SK-N-SH treated with all-trans-retinoic acid at 6 μM for 48 hours (cell line): ENCODE data around the gene UNC5B.

Source experiments
- ATAC-seq: fragments of 200-7000 bp; cut with Tn5 transposase; 3 replicates; pipeline ENCODE4 v1.9.1; 2020; ENCODE audit warnings: mild to moderate bottlenecking, moderate library complexity
- ARNTL ChIP-seq: fragments of 450-650 bp; formaldehyde crosslinking; IDR thresholded peaks from 2 replicates; pipeline ENCODE4 v1.5.0; 2020; ENCODE audit warnings: low read depth, mild to moderate bottlenecking, moderate library complexity, borderline replicate concordance
- BACH2 ChIP-seq: fragments of 250-450 bp; sonication (Bioruptor Pico); IDR thresholded peaks from 2 replicates; pipeline ENCODE4 v1.9.0; 2021; ENCODE audit warnings: mild to moderate bottlenecking, borderline replicate concordance
- CREB5 ChIP-seq: fragments of 250-450 bp; sonication (Bioruptor Pico); IDR thresholded peaks from 2 replicates; pipeline ENCODE4 v1.5.1; 2020; ENCODE audit warnings: low read depth, mild to moderate bottlenecking, moderate library complexity
- CSDC2 ChIP-seq: fragments of 250-450 bp; sonication (Bioruptor Pico); IDR thresholded peaks from 2 replicates; pipeline ENCODE4 v1.5.0; 2020; ENCODE audit warnings: mild to moderate bottlenecking, moderate library complexity
- CSRNP3 ChIP-seq: fragments of 250-450 bp; sonication (Bioruptor Pico); IDR thresholded peaks from 2 replicates; pipeline ENCODE4 v1.5.1; 2021; ENCODE audit warnings: mild to moderate bottlenecking, moderate library complexity
- ESRRG ChIP-seq: fragments of 250-450 bp; sonication (Bioruptor Pico); IDR thresholded peaks from 2 replicates; pipeline ENCODE4 v1.6.1; 2021; ENCODE audit warnings: mild to moderate bottlenecking
- GLIS3 ChIP-seq: fragments of 250-450 bp; sonication (Bioruptor Pico); IDR thresholded peaks from 2 replicates; pipeline ENCODE4 v1.5.0; 2020; ENCODE audit warnings: mild to moderate bottlenecking, moderate library complexity
- ISL1 ChIP-seq: fragments of 250-450 bp; sonication (Bioruptor Pico); IDR thresholded peaks from 2 replicates; pipeline ENCODE4 v2.1.2; 2022; ENCODE audit warnings: mild to moderate bottlenecking, moderate library complexity
- OSR1 ChIP-seq: fragments of 250-450 bp; sonication (Bioruptor Pico); IDR thresholded peaks from 2 replicates; pipeline ENCODE4 v1.8.0; 2022; ENCODE audit warnings: moderate library complexity, mild to moderate bottlenecking, inconsistent platforms
- PATZ1 ChIP-seq: fragments of 250-450 bp; sonication (Bioruptor Pico); IDR thresholded peaks from 2 replicates; pipeline ENCODE4 v1.8.0; 2020; ENCODE audit warnings: mild to moderate bottlenecking, moderate library complexity, borderline replicate concordance
- PPARA ChIP-seq: fragments of 250-450 bp; sonication (Bioruptor Pico); IDR thresholded peaks from 2 replicates; pipeline ENCODE4 v1.5.0; 2020; ENCODE audit warnings: mild to moderate bottlenecking, borderline replicate concordance
- RARB ChIP-seq: fragments of 250-450 bp; sonication (Bioruptor Pico); IDR thresholded peaks from 2 replicates; pipeline ENCODE4 v1.8.0; 2021; ENCODE audit warnings: mild to moderate bottlenecking, moderate library complexity
- SNAI2 ChIP-seq: fragments of 250-450 bp; sonication (Bioruptor Pico); IDR thresholded peaks from 2 replicates; pipeline ENCODE4 v1.5.0; 2020; ENCODE audit warnings: mild to moderate bottlenecking, moderate library complexity
- TCF4 ChIP-seq: fragments of 250-450 bp; sonication (Bioruptor Pico); IDR thresholded peaks from 2 replicates; pipeline ENCODE4 v1.8.0; 2021; ENCODE audit warnings: mild to moderate bottlenecking, moderate library complexity, borderline replicate concordance
- TOX ChIP-seq: fragments of 250-450 bp; sonication (Bioruptor Pico); IDR thresholded peaks from 2 replicates; pipeline ENCODE4 v1.8.0; 2021; ENCODE audit warnings: mild to moderate bottlenecking, moderate library complexity, borderline replicate concordance
- TSHZ2 ChIP-seq: fragments of 250-450 bp; sonication (Bioruptor Pico); IDR thresholded peaks from 2 replicates; pipeline ENCODE4 v1.5.0; 2020; ENCODE audit warnings: mild to moderate bottlenecking, moderate library complexity
- ZC3H10 ChIP-seq: fragments of 250-450 bp; sonication (Bioruptor Pico); IDR thresholded peaks from 2 replicates; pipeline ENCODE4 v1.5.1; 2021; ENCODE audit warnings: mild to moderate bottlenecking, moderate library complexity
- ZFP3 ChIP-seq: fragments of 250-450 bp; sonication (Bioruptor Pico); IDR thresholded peaks from 2 replicates; pipeline ENCODE4 v1.5.0; 2020; ENCODE audit warnings: mild to moderate bottlenecking, moderate library complexity
- ZFP30 ChIP-seq: fragments of 450-650 bp; formaldehyde crosslinking; IDR thresholded peaks from 2 replicates; pipeline ENCODE4 v1.5.0; 2022; ENCODE audit warnings: mild to moderate bottlenecking, moderate library complexity
- ZNF565 ChIP-seq: fragments of 450-650 bp; formaldehyde crosslinking; conservative IDR thresholded peaks from 2 replicates; pipeline ENCODE4 v1.5.0; 2020; ENCODE audit warnings: low read depth, mild to moderate bottlenecking, moderate library complexity
- ZNF70 ChIP-seq: fragments of 450-650 bp; formaldehyde crosslinking; IDR thresholded peaks from 2 replicates; pipeline ENCODE4 v1.5.0; 2020; ENCODE audit warnings: mild to moderate bottlenecking, moderate library complexity
- ZNF8 ChIP-seq: fragments of 450-650 bp; formaldehyde crosslinking; IDR thresholded peaks from 2 replicates; pipeline ENCODE4 v1.5.0; 2020; ENCODE audit warnings: mild to moderate bottlenecking, moderate library complexity

UNC5B gene

GRCh38 chr10:71207578-71207977 is 4.8 kb upstream of the UNC5B start:
- no peak for ATAC-seq

GRCh38 chr10:71209352-71209715 is 3.0 kb upstream of the UNC5B start:
- no peak for TF ChIP-seq SNAI2 (CRISPR knock-in tag)
- TF ChIP-seq PPARA (CRISPR knock-in tag), result no peak
- TF ChIP-seq RARB, result no peak
- TF ChIP-seq GLIS3 (CRISPR knock-in tag), result no peak
- TF ChIP-seq BACH2 (CRISPR knock-in tag), result no peak
- no peak for TF ChIP-seq ZC3H10 (CRISPR knock-in tag)
- no peak for TF ChIP-seq PATZ1
- no peak for TF ChIP-seq ISL1
- TF ChIP-seq TOX (CRISPR knock-in tag), result no peak
- no peak for TF ChIP-seq ARNTL
- TF ChIP-seq ZFP3 (CRISPR knock-in tag), result no peak
- TF ChIP-seq OSR1, result no peak
- no peak for TF ChIP-seq CREB5 (CRISPR knock-in tag)
- no peak for TF ChIP-seq ZNF70 (CRISPR knock-in tag)
- no peak for TF ChIP-seq CSDC2 (CRISPR knock-in tag)
- no peak for TF ChIP-seq ESRRG (CRISPR knock-in tag)
- no peak for TF ChIP-seq ZFP30
- no peak for TF ChIP-seq ZNF565 (CRISPR knock-in tag)
- no peak for TF ChIP-seq TCF4 (CRISPR knock-in tag)
- no peak for ATAC-seq

More at GRCh38 chr10:71207578-71207977, 4.8 kb upstream of the UNC5B start:
- TF ChIP-seq ZNF70 (CRISPR knock-in tag) (no peak), BACH2 (CRISPR knock-in tag) (no peak), ZNF8 (CRISPR knock-in tag) (no peak), CSDC2 (CRISPR knock-in tag) (no peak)
- TF ChIP-seq, all 23 proteins: peak for 0

GRCh38 chr10:71209731-71210541 is 2.4 kb upstream of the UNC5B start:
- TF ChIP-seq BACH2 (CRISPR knock-in tag) (no peak), ZNF70 (CRISPR knock-in tag) (no peak), PATZ1 (no peak), TCF4 (CRISPR knock-in tag) (no peak), OSR1 (no peak), ZNF565 (CRISPR knock-in tag) (no peak), ZFP3 (CRISPR knock-in tag) (no peak), ZC3H10 (CRISPR knock-in tag) (no peak), TOX (CRISPR knock-in tag) (no peak), CSRNP3 (CRISPR knock-in tag) (no peak), ESRRG (CRISPR knock-in tag) (no peak), ZNF8 (CRISPR knock-in tag) (no peak), GLIS3 (CRISPR knock-in tag) (no peak), ARNTL (no peak)
- no peak for ATAC-seq

GRCh38 chr10:71210542-71210871 is 1.9 kb upstream of the UNC5B start:
- no peak for ATAC-seq
- TF ChIP-seq ZFP3 (CRISPR knock-in tag), result no peak
- TF ChIP-seq ARNTL, result no peak
- TF ChIP-seq PPARA (CRISPR knock-in tag), result no peak
- no peak for TF ChIP-seq ZC3H10 (CRISPR knock-in tag)
- TF ChIP-seq TCF4 (CRISPR knock-in tag), result no peak
- TF ChIP-seq TSHZ2, result no peak
- TF ChIP-seq ZNF70 (CRISPR knock-in tag), result no peak
- TF ChIP-seq CSDC2 (CRISPR knock-in tag), result no peak
- TF ChIP-seq PATZ1, result no peak
- no peak for TF ChIP-seq ZNF8 (CRISPR knock-in tag)
